Urinary bladder (tissue), 4 donors: ENCODE data around the gene ATP5F1D. TPM values are rescaled to one million over a fixed set of nuclear protein-coding genes. Genes with fewer than 3 reads are reported as not detected.

Source experiments
- DNase-seq: peaks from one replicate; pipeline ENCODE4 v3.0.0-alpha.2; 2015; ENCODE audit errors: extremely low spot score
- H3K27ac ChIP-seq: one replicate; pipeline ENCODE4 v1.5.1; 2013; ENCODE audit warnings: low read depth, mild to moderate bottlenecking, moderate library complexity
- H3K36me3 ChIP-seq: one replicate; pipeline ENCODE4 v1.6.1; 2013; ENCODE audit warnings: mild to moderate bottlenecking, moderate library complexity; ENCODE audit not compliant: insufficient read depth
- H3K4me1 ChIP-seq: one replicate; pipeline ENCODE4 v1.6.1; 2013; ENCODE audit warnings: mild to moderate bottlenecking, moderate library complexity; ENCODE audit not compliant: insufficient read depth
- H3K4me3 ChIP-seq: one replicate; pipeline ENCODE4 v1.5.1; 2013; ENCODE audit warnings: low read depth, low read length
- WGBS: extraction: QIAGEN DNeasy Blood & Tissue Kit; methylation state at CpG from one replicate; pipeline ENCODE4 v1.1.7; 2013; 5-methylcytosine and 5-hydroxymethylcytosine counted together
- polyA plus RNA-seq: library from polyadenylated mRNA; stranded (reverse); fragments of 200-250 nt; gene quantifications from one replicate; pipeline ENCODE4 v1.2.3, GENCODE V29; 2013
- total RNA-seq: library from RNA; depleted of rRNA; stranded (reverse); fragments of >200 nt; gene quantifications from one replicate; pipeline ENCODE4 v1.2.3, GENCODE V29; 2014
- donor health status: healthy with polysubstance abuse.
- donor health status: healthy.

The ATP5F1D gene
- total and polyA plus RNA-seq, 2 donors: 9.5 to 236 TPM

DNA sequence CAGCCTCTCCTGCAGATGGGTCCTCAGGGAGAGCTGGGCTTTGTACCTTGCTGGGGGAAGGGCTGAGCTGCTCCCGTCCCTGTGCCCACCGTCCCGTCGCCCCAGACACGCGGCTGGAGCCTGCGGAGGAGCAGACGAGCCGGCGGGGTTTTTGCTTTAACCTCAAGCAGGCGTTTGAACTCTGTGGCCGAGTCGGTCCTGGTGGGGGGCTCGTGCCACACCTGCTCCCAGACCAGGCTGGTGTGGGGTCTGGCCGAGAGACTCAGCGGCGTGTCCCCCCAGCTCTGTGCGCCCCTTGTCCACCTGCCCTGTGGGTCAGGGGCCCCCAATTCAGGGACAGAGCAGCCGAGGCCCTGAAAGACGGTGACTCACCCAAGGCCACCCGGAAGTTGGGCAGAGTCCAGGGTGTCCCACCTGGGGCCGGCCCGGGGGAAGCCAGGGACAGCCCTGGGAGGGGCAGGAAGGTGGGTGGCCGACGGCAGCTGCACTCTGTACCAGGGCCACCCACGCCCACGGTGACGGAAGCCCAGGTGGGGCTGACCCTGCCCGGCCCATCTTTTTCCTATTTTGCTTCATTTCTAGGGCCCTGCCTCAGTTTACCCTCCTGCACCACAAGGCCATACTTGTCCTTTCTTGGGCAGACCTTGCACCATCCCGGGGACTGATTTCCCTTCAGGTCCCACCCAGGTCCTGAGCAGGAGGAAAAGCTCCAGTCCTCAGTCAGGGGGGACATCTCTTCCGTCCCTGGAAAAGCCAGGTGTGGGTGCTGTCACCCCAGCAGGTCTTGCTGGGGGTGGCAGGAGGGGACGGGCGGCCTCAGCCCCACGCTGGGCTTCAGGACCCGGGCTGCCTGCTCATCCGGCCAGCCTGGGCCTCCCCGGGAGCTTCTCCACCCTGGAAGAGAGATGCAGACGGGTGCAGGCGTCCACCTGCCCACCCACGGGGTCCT lies 49.4 kb downstream of the ATP5F1D start:
- Histone ChIP-seq H3K36me3 (no peaks in the 10 kb centered on the region), H3K4me3 (no peak overlapping the region)
- 69% methylated on average over 40 of the region's 40 CpGs for WGBS

DNA sequence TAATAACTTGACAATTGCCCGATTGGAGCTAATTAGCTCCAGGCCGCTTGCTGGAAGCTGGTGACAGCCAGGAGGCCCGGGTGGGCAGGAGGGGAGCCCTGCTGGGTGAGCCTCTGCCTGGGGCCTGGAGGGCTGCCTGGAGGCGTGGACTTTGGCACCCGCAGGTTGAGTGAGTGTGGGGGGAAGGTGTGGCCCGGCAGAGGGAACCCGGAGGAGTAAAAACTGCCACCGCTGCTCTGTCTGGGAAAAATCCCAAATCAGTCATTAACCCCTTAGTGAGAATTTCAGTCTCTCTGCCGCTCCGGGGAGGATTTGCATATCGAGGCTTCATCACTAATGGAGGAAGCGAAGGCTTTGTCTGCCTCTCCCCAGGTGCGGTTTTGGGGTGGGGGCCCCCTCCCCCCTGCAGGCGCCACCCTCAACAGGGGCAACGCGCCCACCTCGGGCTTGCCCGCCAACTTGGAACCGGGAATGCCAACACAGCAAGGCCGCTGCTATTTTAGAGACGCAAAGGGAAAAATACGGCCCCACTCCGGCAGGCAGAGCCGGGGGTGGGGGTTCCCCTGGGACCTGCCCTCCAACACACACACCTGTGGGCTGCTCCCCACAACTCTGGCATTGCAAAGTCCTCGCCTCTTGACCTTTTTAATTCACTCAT lies 50.3 kb downstream of the ATP5F1D start:
- DNase-seq: no peak
- Histone ChIP-seq H3K4me1 (no peaks in the 10 kb centered on the region), H3K27ac (no peak overlapping the region), H3K4me3 (no peak overlapping the region), H3K36me3 (no peaks in the 10 kb centered on the region)
- 57% methylated on average over 25 of the region's 25 CpGs for WGBS

More for the DNA sequence above, 49.4 kb downstream of the ATP5F1D start:
- DNase-seq: no peak
- no peak overlapping the region for H3K27ac ChIP-seq
- H3K4me1 ChIP-seq: no peaks in the 10 kb centered on the region

DNA sequence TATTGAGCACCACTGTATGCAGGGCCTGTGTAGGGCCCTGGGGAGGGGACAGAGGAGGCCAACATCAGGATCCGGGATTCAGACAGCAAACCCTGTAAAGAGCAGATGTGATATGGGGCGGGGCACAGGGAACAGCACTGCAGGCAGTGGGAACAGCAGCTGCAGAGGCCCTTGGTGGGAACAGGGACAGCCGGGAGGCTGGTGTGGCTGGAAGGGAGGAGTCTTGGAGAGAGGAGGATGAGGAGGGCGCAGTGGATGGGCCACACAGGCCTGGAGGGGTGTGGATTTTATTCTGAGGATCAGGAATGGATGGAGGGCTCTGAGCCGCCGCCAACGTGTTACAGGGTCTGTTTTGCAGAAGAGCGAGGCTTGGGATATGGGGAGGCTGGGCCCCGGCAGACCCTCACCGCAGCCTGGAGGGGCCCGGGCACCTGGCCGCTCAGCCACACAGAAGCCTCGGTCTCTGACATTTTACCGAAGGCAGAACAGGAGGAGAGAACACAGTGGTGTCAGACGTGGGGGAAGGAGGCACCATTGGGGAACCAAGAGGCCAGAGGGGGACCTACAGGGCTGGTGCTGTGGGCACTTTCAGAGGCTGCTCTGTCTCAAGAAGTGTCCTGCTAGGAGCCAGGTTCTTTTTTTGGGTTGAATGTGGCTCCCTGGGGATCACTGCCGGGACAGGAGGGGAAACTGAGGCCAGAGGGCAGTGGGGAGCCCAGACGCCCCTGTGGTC lies 51.0 kb downstream of the ATP5F1D start:
- no peak for DNase-seq

DNA sequence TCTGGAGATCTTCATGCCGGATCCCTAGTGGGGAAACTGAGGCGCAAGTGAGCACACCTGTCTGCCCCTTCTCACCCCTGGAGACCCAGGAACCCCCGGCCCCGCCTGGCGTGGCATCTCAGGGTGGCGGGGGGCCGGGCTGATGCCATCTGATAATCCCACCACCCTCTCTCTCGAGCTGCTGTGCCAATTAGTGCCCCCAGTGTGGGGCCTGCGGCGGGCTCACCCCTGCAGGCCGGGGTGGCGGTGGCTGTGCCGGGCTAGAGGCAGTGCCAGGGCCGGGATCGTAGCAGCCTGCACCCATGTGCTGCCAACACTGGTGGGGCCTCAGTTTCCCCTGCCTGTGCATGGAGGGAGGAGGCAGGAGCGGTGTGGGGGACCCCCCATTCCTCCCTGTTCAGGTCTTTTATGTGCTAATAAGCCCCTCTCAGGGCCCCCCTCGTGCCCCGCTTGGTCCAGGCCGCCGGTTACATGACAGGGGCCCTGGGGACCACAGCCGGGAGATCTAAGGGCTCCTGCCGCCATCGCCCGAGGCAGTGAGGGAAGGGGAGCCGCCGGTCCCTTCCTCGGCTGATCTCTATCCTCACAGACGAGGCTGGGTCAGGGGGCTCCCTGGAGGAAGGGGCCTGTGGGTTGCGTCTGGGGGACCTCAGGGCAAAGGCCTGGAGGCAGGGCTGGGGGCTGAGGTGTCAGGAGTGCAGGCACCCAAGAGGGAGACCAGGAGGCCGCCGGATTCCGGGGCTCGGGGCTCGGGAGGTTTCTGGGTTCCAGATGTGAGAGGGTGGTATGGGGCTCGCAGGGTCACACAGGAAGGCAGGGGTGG lies 52.4 kb downstream of the ATP5F1D start:
- no peak for DNase-seq
- H3K27ac ChIP-seq: no peak overlapping the region
- no peaks in the 10 kb centered on the region for H3K4me1 ChIP-seq
- no peaks in the 10 kb centered on the region for H3K36me3 ChIP-seq
- 78% methylated on average over 35 of the region's 35 CpGs for WGBS
- no peak overlapping the region for H3K4me3 ChIP-seq

More for the DNA sequence above, 51.0 kb downstream of the ATP5F1D start:
- no peak overlapping the region for H3K4me3 ChIP-seq
- no peaks in the 10 kb centered on the region for H3K36me3 ChIP-seq
- 86% methylated on average over 17 of the region's 17 CpGs for WGBS
- no peaks in the 10 kb centered on the region for H3K4me1 ChIP-seq
- no peak overlapping the region for H3K27ac ChIP-seq

Other genes with a start within 250 kb of the ATP5F1D start
- gene GRIN3B, start 241.3 kb upstream of the ATP5F1D start, total RNA-seq: not detected
- gene GRIN3B, start 241.3 kb upstream of the ATP5F1D start, polyA plus RNA-seq: 0.06 TPM
- gene TMEM259, start 220.6 kb upstream of the ATP5F1D start, total RNA-seq: 34.5 TPM
- gene TMEM259, start 220.6 kb upstream of the ATP5F1D start, polyA plus RNA-seq: 159 TPM
- not detected for gene RNU6-2, start 220.2 kb upstream of the ATP5F1D start, total RNA-seq
- gene RNU6-2, start 220.2 kb upstream of the ATP5F1D start, polyA plus RNA-seq: not detected
- gene CNN2, start 215.1 kb upstream of the ATP5F1D start, total RNA-seq: 73.3 TPM
- gene CNN2, start 215.1 kb upstream of the ATP5F1D start, polyA plus RNA-seq: 97.1 TPM
- 1.9 TPM for gene ABCA7, start 201.6 kb upstream of the ATP5F1D start, total RNA-seq
- 5.9 TPM for gene ABCA7, start 201.6 kb upstream of the ATP5F1D start, polyA plus RNA-seq
- gene ARHGAP45, start 174.6 kb upstream of the ATP5F1D start, total RNA-seq: 5.7 TPM
- 12.0 TPM for gene ARHGAP45, start 174.6 kb upstream of the ATP5F1D start, polyA plus RNA-seq
- gene POLR2E, start 146.4 kb upstream of the ATP5F1D start, total RNA-seq: 35.2 TPM
- 255 TPM for gene POLR2E, start 146.4 kb upstream of the ATP5F1D start, polyA plus RNA-seq
- gene GPX4, start 137.8 kb upstream of the ATP5F1D start, total RNA-seq: 71.3 TPM
- gene GPX4, start 137.8 kb upstream of the ATP5F1D start, polyA plus RNA-seq: 452 TPM
- 7.6 TPM for gene SBNO2, start 67.5 kb upstream of the ATP5F1D start, total RNA-seq
- gene SBNO2, start 67.5 kb upstream of the ATP5F1D start, polyA plus RNA-seq: 44.8 TPM
- 31.7 TPM for gene STK11, start 36.0 kb upstream of the ATP5F1D start, total RNA-seq
- gene STK11, start 36.0 kb upstream of the ATP5F1D start, polyA plus RNA-seq: 56.5 TPM
- gene CBARP, start 3.7 kb upstream of the ATP5F1D start, total RNA-seq: 0.53 TPM
- gene CBARP, start 3.7 kb upstream of the ATP5F1D start, polyA plus RNA-seq: 0.43 TPM
- 12.2 TPM for gene MIDN, start 6.8 kb downstream of the ATP5F1D start, total RNA-seq
- gene MIDN, start 6.8 kb downstream of the ATP5F1D start, polyA plus RNA-seq: 64.3 TPM
- 267 TPM for gene CIRBP, start 27.6 kb downstream of the ATP5F1D start, total RNA-seq
- 536 TPM for gene CIRBP, start 27.6 kb downstream of the ATP5F1D start, polyA plus RNA-seq
- 4.9 TPM for gene FAM174C, start 33.8 kb downstream of the ATP5F1D start, total RNA-seq
- gene FAM174C, start 33.8 kb downstream of the ATP5F1D start, polyA plus RNA-seq: 55.9 TPM
- 0.32 TPM for gene EFNA2, start 44.1 kb downstream of the ATP5F1D start, total RNA-seq
- gene EFNA2, start 44.1 kb downstream of the ATP5F1D start, polyA plus RNA-seq: 0.09 TPM
- gene NDUFS7, start 142.2 kb downstream of the ATP5F1D start, total RNA-seq: 26.4 TPM
- gene NDUFS7, start 142.2 kb downstream of the ATP5F1D start, polyA plus RNA-seq: 173 TPM
- 10.3 TPM for gene GAMT, start 159.8 kb downstream of the ATP5F1D start, total RNA-seq
- gene GAMT, start 159.8 kb downstream of the ATP5F1D start, polyA plus RNA-seq: 18.5 TPM
- 37.0 TPM for gene DAZAP1, start 165.8 kb downstream of the ATP5F1D start, total RNA-seq
- gene DAZAP1, start 165.8 kb downstream of the ATP5F1D start, polyA plus RNA-seq: 71.5 TPM
- 507 TPM for gene RPS15, start 196.6 kb downstream of the ATP5F1D start, total RNA-seq
- 3,233 TPM for gene RPS15, start 196.6 kb downstream of the ATP5F1D start, polyA plus RNA-seq
- gene APC2, start 208.4 kb downstream of the ATP5F1D start, total RNA-seq: 1.2 TPM
- 0.66 TPM for gene APC2, start 208.4 kb downstream of the ATP5F1D start, polyA plus RNA-seq
- gene C19orf25, start 237.5 kb downstream of the ATP5F1D start, total RNA-seq: 15.0 TPM
- gene C19orf25, start 237.5 kb downstream of the ATP5F1D start, polyA plus RNA-seq: 40.5 TPM
- 1.6 TPM for gene PCSK4, start 248.6 kb downstream of the ATP5F1D start, total RNA-seq
- gene PCSK4, start 248.6 kb downstream of the ATP5F1D start, polyA plus RNA-seq: 2.7 TPM
- gene REEP6, start 249.4 kb downstream of the ATP5F1D start, total RNA-seq: 4.9 TPM
- gene REEP6, start 249.4 kb downstream of the ATP5F1D start, polyA plus RNA-seq: 11.3 TPM